Measurements from ENCODE around the gene TLN1.

DNA sequence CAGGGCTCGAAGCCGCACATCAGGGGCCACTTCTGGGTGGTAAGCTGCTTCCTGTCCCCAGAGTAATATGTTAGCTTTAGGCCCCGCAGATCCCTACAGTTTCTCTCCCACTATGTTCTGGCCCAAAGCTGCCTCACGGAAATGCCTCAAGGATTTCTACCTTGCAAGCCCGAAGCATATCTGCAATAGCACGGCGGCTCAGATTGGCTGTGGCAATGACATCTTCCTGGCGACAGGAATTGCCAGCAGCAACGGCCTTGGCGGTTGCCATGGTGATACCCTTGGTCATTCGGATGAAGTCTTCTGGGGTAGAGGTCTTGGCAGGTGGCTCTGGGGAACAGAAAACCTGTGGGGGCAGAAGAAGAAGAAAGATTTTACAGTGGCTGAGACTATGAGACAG is 32.0 kb downstream of the TLN1 start:
- TF ChIP-seq CTCF (tag by site-specific recombination; IDR thresholded peaks at IDR 0.05) (no peak), ZNF19 (tag by site-specific recombination; IDR thresholded peaks at IDR 0.05; ENCODE audit: low read depth) (no peak), ZSCAN18 (tag by site-specific recombination; IDR thresholded peaks at IDR 0.05) (no peak), ZNF394 (tag by site-specific recombination; IDR thresholded peaks at IDR 0.05; ENCODE audit: borderline replicate concordance) (no peak), ZNF792 (tag by site-specific recombination; IDR thresholded peaks at IDR 0.05) (no peak), ZNF548 (tag by site-specific recombination; IDR thresholded peaks at IDR 0.05) (no peak), HOXD13 (CRISPR knock-in tag; IDR thresholded peaks at IDR 0.05; ENCODE audit: borderline replicate concordance) (no peak)
- TF ChIP-seq, protein P1, sequence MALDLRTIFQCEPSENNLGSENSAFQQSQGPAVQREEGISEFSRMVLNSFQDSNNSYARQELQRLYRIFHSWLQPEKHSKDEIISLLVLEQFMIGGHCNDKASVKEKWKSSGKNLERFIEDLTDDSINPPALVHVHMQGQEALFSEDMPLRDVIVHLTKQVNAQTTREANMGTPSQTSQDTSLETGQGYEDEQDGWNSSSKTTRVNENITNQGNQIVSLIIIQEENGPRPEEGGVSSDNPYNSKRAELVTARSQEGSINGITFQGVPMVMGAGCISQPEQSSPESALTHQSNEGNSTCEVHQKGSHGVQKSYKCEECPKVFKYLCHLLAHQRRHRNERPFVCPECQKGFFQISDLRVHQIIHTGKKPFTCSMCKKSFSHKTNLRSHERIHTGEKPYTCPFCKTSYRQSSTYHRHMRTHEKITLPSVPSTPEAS (tag by site-specific recombination; IDR thresholded peaks at IDR 0.05), result no peak
